ENCODE measurements around the gene NDUFA11.
A peak's percentile ranks its signal among the peaks of the same experiment; 100 is the strongest.

NDUFA11 gene

DNA sequence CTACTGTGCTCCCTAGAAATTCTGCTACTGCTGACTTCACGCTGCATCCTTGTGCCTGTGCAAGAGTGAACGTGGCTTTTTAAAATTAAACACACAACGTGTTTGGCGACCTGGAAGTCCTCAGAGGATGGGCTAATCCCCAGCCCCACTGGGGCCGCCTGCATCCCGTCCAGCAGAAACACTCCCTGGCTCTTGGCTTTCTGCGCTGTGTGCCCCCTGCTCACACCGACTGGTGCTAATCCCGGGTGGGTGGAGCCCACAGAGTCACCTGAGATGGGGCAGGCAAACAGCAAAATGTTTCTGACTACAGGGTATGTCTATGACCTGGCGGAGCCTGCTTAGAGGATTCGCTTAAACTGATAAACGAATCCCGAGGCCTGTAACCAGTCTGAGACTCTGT lies 25.6 kb upstream of the NDUFA11 start:
- no peak overlapping the region for H3K4me3 Mint-ChIP-seq
- TF ChIP-seq CTCF (IDR thresholded peaks at IDR 0.05): no peak

DNA sequence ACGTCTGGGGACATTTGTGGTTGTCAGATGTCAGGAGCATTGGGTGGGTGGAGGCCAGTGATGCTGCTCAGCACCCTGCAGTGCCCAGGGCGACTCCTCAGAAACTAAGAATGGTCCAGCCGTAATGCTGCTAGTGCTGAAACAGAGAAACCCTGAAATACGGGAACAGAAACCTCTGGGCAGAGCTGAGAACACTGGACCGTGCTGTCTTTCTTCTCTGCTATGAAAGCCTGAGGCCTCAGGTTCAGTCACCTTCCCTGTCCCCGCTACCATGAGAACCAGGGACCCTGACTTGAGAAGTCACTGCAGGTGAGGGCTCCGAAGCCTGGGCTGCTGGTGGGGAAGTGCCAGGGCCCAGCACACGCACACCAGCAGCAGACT lies 23.8 kb upstream of the NDUFA11 start:
- Mint-ChIP-seq H3K27ac (peak overlapping the region; percentile 99), H3K9me3 (no peaks in the 10 kb centered on the region), H3K4me1 (peaks cover 72% of the 10 kb centered on the region), H3K27me3 (ENCODE audit: low read depth, poor library complexity) (no peaks in the 10 kb centered on the region), H3K36me3 (ENCODE audit: low read depth) (peaks cover 70% of the 10 kb centered on the region), H3K4me3 (no peak overlapping the region)
- no peak for DNase-seq
- no peak for TF ChIP-seq CTCF (IDR thresholded peaks at IDR 0.05)

More for the DNA sequence above, 25.6 kb upstream of the NDUFA11 start:
- no peak for DNase-seq
- Mint-ChIP-seq H3K27me3 (ENCODE audit: low read depth, poor library complexity) (no peaks in the 10 kb centered on the region), H3K4me1 (peaks cover 90% of the 10 kb centered on the region), H3K36me3 (ENCODE audit: low read depth) (peaks cover 63% of the 10 kb centered on the region), H3K9me3 (no peaks in the 10 kb centered on the region), H3K27ac (peak overlapping the region; percentile 99)

- peak overlapping the region; percentile 11 for H3K4me3 Mint-ChIP-seq
- no peaks in the 10 kb centered on the region for H3K27me3 Mint-ChIP-seq (ENCODE audit: low read depth, poor library complexity)
- no peak for TF ChIP-seq CTCF (IDR thresholded peaks at IDR 0.05)
- peaks cover 66% of the 10 kb centered on the region for H3K4me1 Mint-ChIP-seq
- peaks cover 68% of the 10 kb centered on the region for H3K36me3 Mint-ChIP-seq (ENCODE audit: low read depth)
- peak; percentile 70 for DNase-seq
- no peaks in the 10 kb centered on the region for H3K9me3 Mint-ChIP-seq
- peak overlapping the region; percentile 99 for H3K27ac Mint-ChIP-seq
Observed at GRCh38 chr19:5926641-5927440, 23.3 kb upstream of the NDUFA11 start.

DNA sequence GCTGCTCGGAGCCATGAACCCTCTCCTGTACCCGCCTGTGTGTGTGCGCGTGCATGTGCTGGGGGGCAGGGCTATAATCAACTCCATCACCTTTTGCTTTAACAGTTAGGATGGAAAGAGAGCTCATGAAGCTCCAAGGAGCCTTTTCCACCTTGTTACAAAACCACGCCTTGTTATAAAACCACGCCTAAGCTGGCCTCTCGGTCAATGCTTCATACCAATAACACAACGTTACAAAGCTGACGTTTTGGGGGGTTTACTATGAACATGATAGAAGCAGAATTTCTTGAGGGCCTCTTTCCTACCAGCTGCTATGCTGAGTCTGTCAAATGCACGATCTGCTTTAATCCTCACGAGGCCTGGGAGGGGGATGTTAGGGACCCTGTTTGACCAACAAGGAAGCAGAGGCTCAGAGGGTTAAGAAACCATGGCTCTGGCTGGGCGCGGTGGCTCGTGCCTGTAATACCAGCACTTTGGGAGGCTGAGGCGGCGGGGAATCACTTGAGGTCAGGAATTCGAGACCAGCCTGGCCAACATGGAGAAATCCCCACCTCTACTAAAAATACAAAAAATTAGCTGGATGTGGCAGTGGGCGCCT lies 22.3 kb upstream of the NDUFA11 start:
- TF ChIP-seq CTCF (IDR thresholded peaks at IDR 0.05): no peak
- H3K27ac Mint-ChIP-seq: peak overlapping the region; percentile 99
- H3K9me3 Mint-ChIP-seq: no peaks in the 10 kb centered on the region
- peaks cover 58% of the 10 kb centered on the region for H3K4me1 Mint-ChIP-seq
- no peak for DNase-seq
- H3K36me3 Mint-ChIP-seq (ENCODE audit: low read depth): peaks cover 65% of the 10 kb centered on the region
- H3K4me3 Mint-ChIP-seq: no peak overlapping the region
- H3K27me3 Mint-ChIP-seq (ENCODE audit: low read depth, poor library complexity): no peaks in the 10 kb centered on the region

DNA sequence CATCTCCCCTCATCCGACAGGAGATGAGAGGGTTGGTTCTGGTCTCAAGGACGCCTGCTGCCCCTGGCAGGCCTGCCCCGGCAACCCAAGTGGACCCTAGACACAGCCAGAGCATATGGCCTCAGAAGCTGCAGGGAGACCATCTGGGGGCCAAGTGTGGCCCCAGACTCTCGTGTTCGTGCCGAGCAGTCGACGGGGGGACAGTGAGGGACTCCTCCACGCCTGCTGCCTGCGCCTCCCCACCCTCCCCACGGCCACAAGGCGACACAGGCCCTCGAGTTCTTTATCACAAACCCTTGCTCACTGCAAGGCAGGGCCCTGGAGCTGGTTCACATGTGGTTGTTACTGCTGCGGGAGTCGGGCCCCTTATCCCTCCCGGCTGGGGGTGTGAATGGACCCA lies 19.8 kb upstream of the NDUFA11 start:
- H3K36me3 Mint-ChIP-seq (ENCODE audit: low read depth): peaks cover 43% of the 10 kb centered on the region

More for the DNA sequence above, 19.8 kb upstream of the NDUFA11 start:
- H3K4me1 Mint-ChIP-seq: peaks cover 32% of the 10 kb centered on the region
- DNase-seq: no peak
- H3K27me3 Mint-ChIP-seq (ENCODE audit: low read depth, poor library complexity): no peaks in the 10 kb centered on the region
- no peak overlapping the region for H3K4me3 Mint-ChIP-seq
- no peaks in the 10 kb centered on the region for H3K9me3 Mint-ChIP-seq
- TF ChIP-seq CTCF (IDR thresholded peaks at IDR 0.05): no peak
- H3K27ac Mint-ChIP-seq: peak overlapping the region; percentile 93
